Stomach (tissue), 9 donors: ENCODE data around the gene PKD2. TPM values are rescaled to one million over a fixed set of nuclear protein-coding genes. Genes with fewer than 3 reads are reported as not detected.
A peak's percentile ranks its signal among the peaks of the same experiment; 100 is the strongest.
"Not testable (repeated sequence)": the region's sequence is repeated elsewhere in the genome, so short reads cannot be mapped to it uniquely, and the experiment has no call there.

Source experiments
- DNase-seq, 2 donors: peaks; one replicate each; pipeline versions ENCODE4 v3.0.0 to v3.0.0-alpha.2; 2013 to 2019
- H3K27ac ChIP-seq, 5 donors: fragments of 200-600 bp in 4 of 5; sonication (generic) in 4 of 5; one replicate each; pipeline ENCODE4 v1.5.1; 2013 to 2019; ENCODE audit warnings: mild to moderate bottlenecking in 1 of 5, moderate library complexity in 1 of 5
- H3K27me3 ChIP-seq, 3 donors: fragments of 200-600 bp; sonication (generic); one replicate each; pipeline ENCODE4 v1.5.1; 2017 to 2019; ENCODE audit warnings: mixed run types in 1 of 3
- H3K36me3 ChIP-seq, 4 donors: fragments of 200-600 bp; sonication (generic); 1 replicate in 3 of 4; 2 replicates in 1 of 4; pipeline ENCODE4 v1.5.1; 2016 to 2019
- H3K4me1 ChIP-seq, 4 donors: fragments of 200-600 bp; sonication (generic); one replicate each; pipeline ENCODE4 v1.5.1; 2016 to 2019
- H3K4me3 ChIP-seq, 4 donors: fragments of 200-600 bp; sonication (generic) in 3 of 4; one replicate each; pipeline ENCODE4 v1.5.1; 2016 to 2019; ENCODE audit warnings: mild to moderate bottlenecking in 1 of 4
- H3K9me3 ChIP-seq, 4 donors: fragments of 200-600 bp; sonication (generic); one replicate each; pipeline ENCODE4 v1.5.1; 2016 to 2019
- CTCF ChIP-seq, 7 experiments: fragments of 450-650 bp in 4 of 7; fragments of 200-600 bp in 3 of 7; sonication (generic) in 3 of 7; IDR thresholded peaks; one replicate each; pipeline ENCODE4 v1.5.1; 2016 to 2019; ENCODE audit warnings: antibody characterized with exemption in 7 of 7, control low read depth in 2 of 7, mild to moderate bottlenecking in 1 of 7
- EP300 ChIP-seq: sonication (generic); formaldehyde crosslinking; IDR thresholded peaks from one replicate; pipeline ENCODE4 v1.6.1; 2017; ENCODE audit warnings: antibody characterized with exemption
- POLR2A ChIP-seq, 4 donors: fragments of 450-650 bp; IDR thresholded peaks; one replicate each; pipeline ENCODE4 v1.6.1; 2016; ENCODE audit warnings: antibody characterized with exemption in 4 of 4, control low read depth in 2 of 4, mild to moderate bottlenecking in 1 of 4, moderate library complexity in 1 of 4
- POLR2AphosphoS5 ChIP-seq, 3 donors: sonication (generic); formaldehyde crosslinking; IDR thresholded peaks; one replicate each; pipeline ENCODE4 v1.6.1; 2016; ENCODE audit warnings: antibody characterized with exemption in 3 of 3
- WGBS, 5 donors: extraction: QIAGEN DNeasy Blood & Tissue Kit in 3 of 5; methylation state at CpG; one replicate each; pipeline versions ENCODE4 v1.1.5 to v1.1.7; 2013 to 2018; 5-methylcytosine and 5-hydroxymethylcytosine counted together
- intact Hi-C: fragments of 100-400 bp; cut with DNase I; formaldehyde crosslinking; loops from one replicate; pipeline ENCODE4 v1.15.1; 2023; ENCODE audit warnings: low total_unique reads
- polyA plus RNA-seq, 3 donors: library from polyadenylated mRNA; stranded (reverse); fragments of 200-250 nt; gene quantifications; one replicate each; pipeline ENCODE4 v1.2.3, GENCODE V29; 2013
- total RNA-seq, 5 donors: library from RNA; depleted of rRNA; stranded (reverse); fragments of >200 nt; gene quantifications; one replicate each; pipeline versions ENCODE4 v1.1.0 to v1.2.3, GENCODE V29; 2014 to 2016
- donor health status: healthy with polysubstance abuse.
- donor health status: Bipolar disorder and iron deficiency.
- donor health status: healthy.

Gene PKD2
- total and polyA plus RNA-seq, 8 donors: 4.0 to 209 (median 32.7) TPM

DNA sequence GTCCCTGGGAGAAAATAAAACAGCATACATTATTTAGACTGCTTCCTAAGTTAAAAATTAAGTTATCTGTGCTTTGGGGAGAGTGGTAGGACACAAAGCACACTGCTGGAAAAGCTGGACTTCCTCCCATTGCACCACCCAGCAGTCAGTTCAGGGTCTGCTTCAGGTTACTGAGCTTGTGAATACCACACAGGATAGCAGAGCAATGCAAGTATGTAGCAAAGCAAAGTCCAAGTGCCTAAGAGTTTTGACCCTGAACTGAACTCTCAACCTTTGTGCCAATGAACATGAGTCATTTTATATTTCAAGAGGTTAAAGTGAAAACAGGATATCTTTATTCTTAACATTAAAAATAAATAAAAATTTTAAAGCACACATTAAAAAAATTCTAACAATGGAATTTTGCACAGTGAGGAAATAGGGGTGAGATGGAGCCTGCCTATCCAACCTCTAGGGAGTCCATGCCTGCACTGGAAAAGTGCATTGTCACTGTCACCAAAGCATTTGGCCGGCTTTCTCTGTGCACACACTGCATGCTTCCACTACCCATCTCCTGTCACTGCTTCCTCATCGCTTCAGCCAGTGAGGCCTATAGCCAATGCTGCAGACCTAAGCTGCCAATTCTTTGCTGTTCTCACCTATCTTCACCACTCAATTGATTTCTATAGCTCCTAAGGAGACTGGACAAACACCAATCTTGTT lies 100.1 kb downstream of the PKD2 start:
- H3K4me1 ChIP-seq: peaks cover 9 to 49% (median 23%) of the 10 kb centered on the region in 4 donors
- peak in 1 of 2 donors; percentile 23 for DNase-seq
- no peaks in the 10 kb centered on the region for H3K9me3 ChIP-seq
- TF ChIP-seq POLR2A (IDR thresholded peaks at IDR 0.05): no peak
- no peak for TF ChIP-seq EP300
- no peak for TF ChIP-seq POLR2AphosphoS5 (IDR thresholded peaks at IDR 0.05)
- TF ChIP-seq CTCF (IDR thresholded peaks at IDR 0.05): no peak
- intact Hi-C loops: no loop called here
- WGBS, 5 donors: 22 to 52% (median 27%) methylated on average over 2 of the region's 2 CpGs
- no peak overlapping the region for H3K27ac ChIP-seq
- H3K36me3 ChIP-seq: no peaks in the 10 kb centered on the region
- H3K27me3 ChIP-seq: no peaks in the 10 kb centered on the region
- H3K4me3 ChIP-seq: no peak overlapping the region

- DNase-seq, H3K27ac ChIP-seq, intact Hi-C loops, H3K9me3 ChIP-seq, H3K36me3 ChIP-seq, H3K27me3 ChIP-seq, H3K4me3 ChIP-seq: not testable (repeated sequence)
- H3K4me1 ChIP-seq: peaks cover 9 to 53% (median 23%) of the 10 kb centered on the region in 4 donors
- 48 to 76% (median 63%) methylated on average over 7 of the region's 7 CpGs for WGBS, 5 donors
These were observed 100.7 kb downstream of the PKD2 start for GRCh38 chr4:88108108-88108465.

GRCh38 chr4:88108747-88109122 lies 101.3 kb downstream of the PKD2 start:
- Histone ChIP-seq H3K27ac (no peak overlapping the region), H3K27me3 (no peaks in the 10 kb centered on the region), H3K4me1 (peaks cover 9 to 54% (median 23%) of the 10 kb centered on the region in 4 donors), H3K9me3 (no peaks in the 10 kb centered on the region), H3K36me3 (no peaks in the 10 kb centered on the region), H3K4me3 (no peak overlapping the region)
- DNase-seq: no peak
- TF ChIP-seq POLR2AphosphoS5 (IDR thresholded peaks at IDR 0.05) (no peak), CTCF (IDR thresholded peaks at IDR 0.05) (no peak), EP300 (no peak), POLR2A (IDR thresholded peaks at IDR 0.05) (no peak)
- 85 to 96% (median 92%) methylated on average over 5 of the region's 5 CpGs for WGBS, 5 donors
- intact Hi-C loops: no loop called here

- H3K36me3 ChIP-seq: no peaks in the 10 kb centered on the region
- intact Hi-C loops: no loop called here
- no peaks in the 10 kb centered on the region for H3K27me3 ChIP-seq
- H3K27ac ChIP-seq: no peak overlapping the region
- H3K4me1 ChIP-seq: peaks cover 9 to 54% (median 23%) of the 10 kb centered on the region in 4 donors
- TF ChIP-seq POLR2AphosphoS5 (IDR thresholded peaks at IDR 0.05) (no peak), EP300 (no peak), POLR2A (IDR thresholded peaks at IDR 0.05) (no peak), CTCF (IDR thresholded peaks at IDR 0.05) (no peak)
- no peak overlapping the region for H3K4me3 ChIP-seq
- WGBS, 5 donors: 33 to 63% (median 50%) methylated on average over 5 of the region's 5 CpGs
- peak in 1 of 2 donors; percentile 28 for DNase-seq
- H3K9me3 ChIP-seq: no peaks in the 10 kb centered on the region
These were observed 101.9 kb downstream of the PKD2 start for GRCh38 chr4:88109123-88109881.

GRCh38 chr4:88110826-88111225 lies 103.4 kb downstream of the PKD2 start:
- H3K27me3 ChIP-seq: no peaks in the 10 kb centered on the region
- 37 to 65% (median 49%) methylated on average over 2 of the region's 2 CpGs for WGBS, 5 donors
- no peak for DNase-seq
- no peak overlapping the region for H3K27ac ChIP-seq
- H3K4me1 ChIP-seq: peaks cover 9 to 54% (median 23%) of the 10 kb centered on the region in 4 donors
- no peak overlapping the region for H3K4me3 ChIP-seq
- no peaks in the 10 kb centered on the region for H3K36me3 ChIP-seq
- no peaks in the 10 kb centered on the region for H3K9me3 ChIP-seq
- TF ChIP-seq POLR2AphosphoS5 (IDR thresholded peaks at IDR 0.05): no peak
- no peak for TF ChIP-seq EP300
- no peak for TF ChIP-seq POLR2A (IDR thresholded peaks at IDR 0.05)
- TF ChIP-seq CTCF (IDR thresholded peaks at IDR 0.05): no peak
- intact Hi-C loops: no loop called here
